H9 (cell line): ENCODE results near the gene CENPP. TPM values are rescaled to one million over a fixed set of nuclear protein-coding genes. Genes with fewer than 3 reads are reported as not detected.

Experiments used
- DNase-seq: peaks from one replicate; pipeline ENCODE4 v3.0.0-alpha.2; 2017
- H2AFZ ChIP-seq: one replicate; pipeline ENCODE4 v1.6.1; 2013; ENCODE audit warnings: mild to moderate bottlenecking, low read length, control low read depth, moderate library complexity
- H2AK5ac ChIP-seq: 2 replicates; pipeline ENCODE4 v1.6.1; 2013; ENCODE audit warnings: low read length, control low read depth, mixed read lengths; ENCODE audit not compliant: insufficient read length
- H2BK120ac ChIP-seq: one replicate; pipeline ENCODE4 v1.6.1; 2013; ENCODE audit warnings: low read depth, mild to moderate bottlenecking, low read length, control low read depth, inconsistent platforms; ENCODE audit not compliant: poor library complexity, severe bottlenecking
- H2BK12ac ChIP-seq: 2 replicates; pipeline ENCODE4 v1.6.1; 2013; ENCODE audit warnings: low read length, control low read depth, mixed read lengths, low read depth; ENCODE audit not compliant: insufficient read length
- H2BK15ac ChIP-seq: 2 replicates; pipeline ENCODE4 v1.6.1; 2013; ENCODE audit warnings: low read depth, low read length, control low read depth
- H2BK20ac ChIP-seq: one replicate; pipeline ENCODE4 v1.6.1; 2013; ENCODE audit warnings: low read depth, mild to moderate bottlenecking, low read length, control low read depth, inconsistent platforms; ENCODE audit not compliant: poor library complexity, severe bottlenecking
- H2BK5ac ChIP-seq: 2 replicates; pipeline ENCODE4 v1.6.1; 2013; ENCODE audit warnings: low read length, control low read depth, mixed read lengths; ENCODE audit not compliant: insufficient read length
- H3K14ac ChIP-seq: 2 replicates; pipeline ENCODE4 v1.6.1; 2013; ENCODE audit warnings: low read length, control low read depth; ENCODE audit not compliant: insufficient read depth
- H3K18ac ChIP-seq: 2 replicates; pipeline ENCODE4 v1.6.1; 2013; ENCODE audit warnings: low read depth, mild to moderate bottlenecking, mixed read lengths, low read length, control low read depth; ENCODE audit not compliant: insufficient read length
- H3K23ac ChIP-seq: 2 replicates; pipeline ENCODE4 v1.6.1; 2013; ENCODE audit warnings: low read length, control low read depth, mixed read lengths, low read depth; ENCODE audit not compliant: insufficient read length
- H3K23me2 ChIP-seq: 2 replicates; pipeline ENCODE4 v1.6.1; 2013; ENCODE audit warnings: low read depth, mild to moderate bottlenecking, mixed read lengths, low read length, control low read depth; ENCODE audit not compliant: insufficient read length, poor library complexity, severe bottlenecking
- H3K27ac ChIP-seq: 2 replicates; pipeline ENCODE4 v1.5.1; 2013; ENCODE audit warnings: low read length, control low read depth, mixed read lengths, low read depth; ENCODE audit not compliant: insufficient read length
- H3K27me3 ChIP-seq: 2 replicates; pipeline ENCODE4 v1.6.1; 2013; ENCODE audit warnings: low read length, control low read depth, inconsistent platforms; ENCODE audit not compliant: insufficient read depth
- H3K4ac ChIP-seq: 2 replicates; pipeline ENCODE4 v1.6.1; 2013; ENCODE audit warnings: low read depth, mild to moderate bottlenecking, control low read depth, inconsistent platforms, low read length, moderate library complexity
- H3K4me1 ChIP-seq: 2 replicates; pipeline ENCODE4 v1.6.1; 2013; ENCODE audit warnings: low read length, control low read depth, inconsistent platforms; ENCODE audit not compliant: insufficient read depth
- H3K4me2 ChIP-seq: 2 replicates; pipeline ENCODE4 v1.6.1; 2013; ENCODE audit warnings: low read length, control low read depth, mixed read lengths; ENCODE audit not compliant: insufficient read length, insufficient read depth
- H3K56ac ChIP-seq: 2 replicates; pipeline ENCODE4 v1.6.1; 2013; ENCODE audit warnings: low read depth, mild to moderate bottlenecking, mixed read lengths, low read length, control low read depth; ENCODE audit not compliant: insufficient read length
- H3K79me1 ChIP-seq: 2 replicates; pipeline ENCODE4 v1.6.1; 2013; ENCODE audit warnings: low read depth, mild to moderate bottlenecking, moderate library complexity, low read length, control low read depth, inconsistent platforms; ENCODE audit not compliant: insufficient read depth, poor library complexity, severe bottlenecking
- H3K79me2 ChIP-seq: 2 replicates; pipeline ENCODE4 v1.6.1; 2013; ENCODE audit warnings: low read length, control low read depth, inconsistent platforms; ENCODE audit not compliant: insufficient read depth
- H3K9ac ChIP-seq: 2 replicates; pipeline ENCODE4 v1.6.1; 2013; ENCODE audit warnings: low read length, control low read depth, mixed read lengths; ENCODE audit not compliant: insufficient read length; ENCODE audit errors: extremely low read depth
- H3K9me3 ChIP-seq: one replicate; pipeline ENCODE4 v1.6.1; 2013; ENCODE audit warnings: low read depth, low read length, inconsistent platforms; ENCODE audit not compliant: control insufficient read depth
- H3T11ph ChIP-seq: one replicate; pipeline ENCODE4 v1.6.1; 2013; ENCODE audit warnings: mild to moderate bottlenecking, low read length, control low read depth, inconsistent platforms
- H4K20me1 ChIP-seq: one replicate; pipeline ENCODE4 v1.6.1; 2013; ENCODE audit not compliant: control insufficient read depth, insufficient read length, insufficient read depth
- H4K5ac ChIP-seq: 2 replicates; pipeline ENCODE4 v1.6.1; 2013; ENCODE audit warnings: low read depth, mild to moderate bottlenecking, mixed read lengths, low read length, control low read depth; ENCODE audit not compliant: insufficient read length
- H4K8ac ChIP-seq: replicated peaks from 2 replicates; pipeline ENCODE4 v1.6.1; 2013; ENCODE audit warnings: low read length, control low read depth, mixed read lengths, low read depth; ENCODE audit not compliant: insufficient read length
- H4K91ac ChIP-seq: 2 replicates; pipeline ENCODE4 v1.6.1; 2013; ENCODE audit warnings: low read depth, mild to moderate bottlenecking, moderate library complexity, mixed read lengths, low read length, control low read depth; ENCODE audit not compliant: insufficient read length
- H3K27ac Mint-ChIP-seq, 3 experiments: 2 replicates in 2 of 3; 3 replicates in 1 of 3; pipeline ENCODE4 v1.8.0; 2020 to 2021; ENCODE audit warnings: mixed read lengths in 3 of 3, mild to moderate bottlenecking in 1 of 3, moderate library complexity in 1 of 3
- H3K27me3 Mint-ChIP-seq: 2 replicates; pipeline ENCODE4 v1.8.0; 2021; ENCODE audit warnings: low read depth, mild to moderate bottlenecking, moderate library complexity, mixed read lengths
- H3K36me3 Mint-ChIP-seq, 3 experiments: 2 replicates in 2 of 3; 3 replicates in 1 of 3; pipeline ENCODE4 v1.8.0; 2020 to 2021; ENCODE audit warnings: low read depth in 3 of 3, mixed read lengths in 3 of 3; ENCODE audit not compliant: insufficient read depth in 1 of 3
- H3K4me1 Mint-ChIP-seq, 2 experiments: 2 replicates each; pipeline ENCODE4 v1.8.0; 2020; ENCODE audit warnings: mixed read lengths in 2 of 2
- H3K4me3 Mint-ChIP-seq, 2 experiments: 2 replicates in 1 of 2; 3 replicates in 1 of 2; pipeline ENCODE4 v1.8.0; 2020 to 2021; ENCODE audit warnings: mild to moderate bottlenecking in 2 of 2, mixed read lengths in 2 of 2, moderate library complexity in 1 of 2
- H3K9me3 Mint-ChIP-seq, 2 experiments: 2 replicates in 1 of 2; 3 replicates in 1 of 2; pipeline ENCODE4 v1.8.0; 2020; ENCODE audit warnings: mild to moderate bottlenecking in 2 of 2, mixed read lengths in 2 of 2, moderate library complexity in 1 of 2
- WGBS: extraction: QIAGEN DNeasy Blood & Tissue Kit; methylation state at CpG from one replicate; pipeline ENCODE4 v1.1.7; 2013; ENCODE audit warnings: missing lambda C conversion rate, low lambda C conversion rate, mixed read lengths; ENCODE audit not compliant: insufficient read length; ENCODE audit errors: extremely low coverage; 5-methylcytosine and 5-hydroxymethylcytosine counted together
- total RNA-seq: library from RNA; stranded (reverse); gene quantifications from 2 replicates; pipeline ENCODE4 v1.2.1, GENCODE V29; 2021
- TF ChIP-seq, protein P1 (sequence below): fragments of 200-600 bp; sonication (generic); conservative IDR thresholded peaks from 3 replicates; pipeline ENCODE4 v1.8.0; 2021; ENCODE audit warnings: antibody characterized with exemption, mild to moderate bottlenecking

The CENPP gene
- total RNA-seq, 1 experiment from 2014 or later: 9.1 TPM

DNA sequence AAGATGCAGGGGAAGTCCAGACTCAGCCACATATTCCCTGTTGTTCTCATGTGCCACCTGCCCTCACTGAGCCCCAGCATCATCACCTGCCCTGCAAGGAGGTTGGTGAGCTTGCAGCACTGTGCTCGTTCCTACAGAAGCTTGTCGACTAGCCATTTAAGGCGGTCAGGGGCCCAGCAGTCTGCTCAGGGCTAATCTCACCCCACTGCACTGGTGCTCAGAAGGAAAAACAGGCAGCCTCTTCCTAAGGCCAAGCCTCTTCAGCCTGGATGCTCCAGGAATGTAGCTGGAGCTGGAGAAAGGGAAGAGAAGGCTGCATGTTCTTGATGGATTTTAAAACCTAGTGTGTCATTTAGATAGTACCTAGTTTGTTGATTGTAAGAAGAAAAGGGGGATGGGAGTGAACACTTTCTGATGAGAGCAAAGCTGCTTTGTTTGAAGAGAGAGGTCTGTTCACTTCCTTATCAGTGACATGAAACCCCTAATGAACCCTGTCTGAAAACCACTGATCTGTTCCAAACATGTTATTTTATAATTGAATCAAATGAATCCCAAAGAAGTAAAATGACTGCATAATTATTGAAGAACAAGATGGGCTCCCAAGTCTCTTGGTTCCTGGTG, 167.1 kb downstream of the CENPP start:
- Histone ChIP-seq H3K18ac (no peak overlapping the region), H3K23ac (no peak overlapping the region), H3K4me1 (no peaks in the 10 kb centered on the region; the same call in 1 of the 2 replicates), H4K20me1 (no peaks in the 10 kb centered on the region), H2BK12ac (no peak overlapping the region), H4K91ac (no peak overlapping the region), H3K9me3 (no peaks in the 10 kb centered on the region), H3K4ac (no peak overlapping the region), H2BK20ac (no peak overlapping the region), H3K14ac (peak overlapping the region; percentile 8; the same call in 1 of the 2 replicates), H3K79me2 (no peaks in the 10 kb centered on the region), H3K79me1 (no peaks in the 10 kb centered on the region), H3K9ac (no peak overlapping the region), H4K8ac (no peak overlapping the region), H3T11ph (no peak overlapping the region), H3K27ac (no peak overlapping the region), H3K56ac (no peak overlapping the region), H2BK15ac (no peak overlapping the region), H4K5ac (no peak overlapping the region), H2BK120ac (no peak overlapping the region), H2BK5ac (no peak overlapping the region), H2AFZ (no peak overlapping the region), H2AK5ac (no peak overlapping the region), H3K4me2 (no peak overlapping the region), H3K27me3 (no peaks in the 10 kb centered on the region), H3K23me2 (no peaks in the 10 kb centered on the region)
- TF ChIP-seq, protein P1, sequence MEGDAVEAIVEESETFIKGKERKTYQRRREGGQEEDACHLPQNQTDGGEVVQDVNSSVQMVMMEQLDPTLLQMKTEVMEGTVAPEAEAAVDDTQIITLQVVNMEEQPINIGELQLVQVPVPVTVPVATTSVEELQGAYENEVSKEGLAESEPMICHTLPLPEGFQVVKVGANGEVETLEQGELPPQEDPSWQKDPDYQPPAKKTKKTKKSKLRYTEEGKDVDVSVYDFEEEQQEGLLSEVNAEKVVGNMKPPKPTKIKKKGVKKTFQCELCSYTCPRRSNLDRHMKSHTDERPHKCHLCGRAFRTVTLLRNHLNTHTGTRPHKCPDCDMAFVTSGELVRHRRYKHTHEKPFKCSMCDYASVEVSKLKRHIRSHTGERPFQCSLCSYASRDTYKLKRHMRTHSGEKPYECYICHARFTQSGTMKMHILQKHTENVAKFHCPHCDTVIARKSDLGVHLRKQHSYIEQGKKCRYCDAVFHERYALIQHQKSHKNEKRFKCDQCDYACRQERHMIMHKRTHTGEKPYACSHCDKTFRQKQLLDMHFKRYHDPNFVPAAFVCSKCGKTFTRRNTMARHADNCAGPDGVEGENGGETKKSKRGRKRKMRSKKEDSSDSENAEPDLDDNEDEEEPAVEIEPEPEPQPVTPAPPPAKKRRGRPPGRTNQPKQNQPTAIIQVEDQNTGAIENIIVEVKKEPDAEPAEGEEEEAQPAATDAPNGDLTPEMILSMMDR: no peak
- H3K27me3 Mint-ChIP-seq: no peaks in the 10 kb centered on the region
- peaks cover 0 to 3% of the 10 kb centered on the region in 2 experiments; a peak in 2 of 4 replicates for H3K4me1 Mint-ChIP-seq
- no peaks in the 10 kb centered on the region for H3K9me3 Mint-ChIP-seq
- no peak for DNase-seq
- no peak overlapping the region for H3K4me3 Mint-ChIP-seq
- H3K36me3 Mint-ChIP-seq: no peaks in the 10 kb centered on the region; a peak in 1 of 7 replicates
- no peak overlapping the region; a peak in 1 of 7 replicates for H3K27ac Mint-ChIP-seq
- no CpG with 5 or more reads among the region's 3 CpGs for WGBS
